Right lobe of liver (tissue), 4 donors: ENCODE results near the gene DDRGK1.

Experiments
- CTCF ChIP-seq, 4 donors: fragments of 200-600 bp in 3 of 4; fragments of 450-650 bp in 1 of 4; IDR thresholded peaks; one replicate each; pipeline versions ENCODE4 v1.5.1 to v1.8.0; 2016 to 2022; ENCODE audit warnings: antibody characterized with exemption in 4 of 4, mild to moderate bottlenecking in 2 of 4
- POLR2A ChIP-seq: fragments of 450-650 bp; IDR thresholded peaks from one replicate; pipeline ENCODE4 v1.6.1; 2017; ENCODE audit warnings: antibody characterized with exemption, mild to moderate bottlenecking
- donor health status: DM: no; HTN: no; CAD: no.
- donor health status: DM: no; HTN: no; CAD: no.
- donor health status: DM: no; HTN: yes; CAD: no.

- no peak for TF ChIP-seq POLR2A
- TF ChIP-seq CTCF (IDR thresholded peaks at IDR 0.05): no peak
Measured at GRCh38 chr20:3193806-3194616, 10.5 kb downstream of the DDRGK1 start.
